MM.1S (cell line): ENCODE data around the gene ALDH1B1.

Source experiments
- DNase-seq: peaks from one replicate; pipeline ENCODE4 v3.0.0-alpha.2; 2015
- H2AFZ ChIP-seq: fragments of 300-600 bp; sonication (generic); 2 replicates; pipeline ENCODE4 v1.6.0; 2016; ENCODE audit warnings: antibody characterized with exemption, low read length
- H3F3A ChIP-seq: fragments of 300-600 bp; sonication (generic); 2 replicates; pipeline ENCODE4 v1.6.1; 2016; ENCODE audit warnings: mild to moderate bottlenecking, antibody characterized with exemption, low read length, moderate library complexity, mixed read lengths; ENCODE audit not compliant: insufficient read depth
- H3K27ac ChIP-seq: fragments of 300-600 bp; sonication (generic); 2 replicates; pipeline ENCODE4 v1.5.1; 2016; ENCODE audit warnings: mild to moderate bottlenecking, low read length
- H3K27me3 ChIP-seq: fragments of 300-600 bp; sonication (generic); replicated peaks from 2 replicates; pipeline ENCODE4 v1.6.0; 2016; ENCODE audit warnings: low read length; ENCODE audit not compliant: insufficient read depth
- H3K36me3 ChIP-seq: fragments of 300-600 bp; sonication (generic); replicated peaks from 2 replicates; pipeline ENCODE4 v1.6.1; 2016; ENCODE audit warnings: mild to moderate bottlenecking, low read length, mixed read lengths; ENCODE audit not compliant: insufficient read depth
- H3K4me1 ChIP-seq: fragments of 300-600 bp; sonication (generic); 2 replicates; pipeline ENCODE4 v1.6.1; 2016; ENCODE audit warnings: low read length, mixed read lengths
- H3K4me2 ChIP-seq: fragments of 300-600 bp; sonication (generic); 2 replicates; pipeline ENCODE4 v1.6.0; 2016; ENCODE audit warnings: low read depth, low read length
- H3K4me3 ChIP-seq: fragments of 300-600 bp; sonication (generic); 2 replicates; pipeline ENCODE4 v1.5.1; 2016; ENCODE audit warnings: low read length, mixed read lengths
- H3K79me2 ChIP-seq: fragments of 300-600 bp; sonication (generic); 2 replicates; pipeline ENCODE4 v1.6.1; 2016; ENCODE audit warnings: mixed run types, low read length, mixed read lengths
- H3K9ac ChIP-seq: fragments of 300-600 bp; sonication (generic); 2 replicates; pipeline ENCODE4 v1.6.1; 2016; ENCODE audit warnings: low read length, mixed read lengths
- H3K9me2 ChIP-seq: fragments of 300-600 bp; sonication (generic); replicated peaks from 2 replicates; pipeline ENCODE4 v1.6.1; 2016; ENCODE audit warnings: mild to moderate bottlenecking, low read length, mixed read lengths; ENCODE audit not compliant: insufficient read depth
- H3K9me3 ChIP-seq: fragments of 300-600 bp; sonication (generic); replicated peaks from 2 replicates; pipeline ENCODE4 v1.6.1; 2016; ENCODE audit warnings: mild to moderate bottlenecking, low read length, mixed read lengths; ENCODE audit not compliant: insufficient read depth
- H4K20me1 ChIP-seq: fragments of 300-600 bp; sonication (generic); 2 replicates; pipeline ENCODE4 v1.6.1; 2016; ENCODE audit warnings: mild to moderate bottlenecking, low read length, moderate library complexity, mixed read lengths; ENCODE audit not compliant: insufficient read depth
- CTCF ChIP-seq: fragments of 300-600 bp; sonication (generic); IDR thresholded peaks from 2 replicates; pipeline ENCODE4 v1.5.1; 2016; ENCODE audit warnings: antibody characterized with exemption, low read length, mixed read lengths
- EZH2 ChIP-seq: fragments of 300-600 bp; sonication (generic); optimal IDR thresholded peaks from 2 replicates; pipeline ENCODE3; 2017; ENCODE audit warnings: low read depth, mild to moderate bottlenecking, antibody characterized with exemption, low read length, mixed read lengths
- EZH2phosphoT487 ChIP-seq: fragments of 300-600 bp; sonication (generic); IDR thresholded peaks from 2 replicates; pipeline ENCODE4 v1.6.1; 2018; ENCODE audit warnings: antibody characterized with exemption, low read length

Gene ALDH1B1

GRCh38 chr9:38367898-38368297, 24.6 kb upstream of the ALDH1B1 start:
- H4K20me1 ChIP-seq: no peaks in the 10 kb centered on the region
- DNase-seq: no peak
- TF ChIP-seq EZH2phosphoT487: no peak
- no peak for TF ChIP-seq EZH2
- no peak for TF ChIP-seq CTCF
- H3K9ac ChIP-seq: no peak overlapping the region
- H3K4me1 ChIP-seq: no peaks in the 10 kb centered on the region
- H3K36me3 ChIP-seq: no peaks in the 10 kb centered on the region
- no peaks in the 10 kb centered on the region for H3K79me2 ChIP-seq
- no peaks in the 10 kb centered on the region for H3F3A ChIP-seq
- H3K9me3 ChIP-seq: no peaks in the 10 kb centered on the region
- no peak overlapping the region for H3K4me3 ChIP-seq
- no peak overlapping the region for H3K27ac ChIP-seq
- no peaks in the 10 kb centered on the region for H3K27me3 ChIP-seq
- H2AFZ ChIP-seq: no peak overlapping the region
- H3K4me2 ChIP-seq: no peak overlapping the region
- H3K9me2 ChIP-seq: no peaks in the 10 kb centered on the region

GRCh38 chr9:38368731-38369130, 23.8 kb upstream of the ALDH1B1 start:
- H3F3A ChIP-seq: no peaks in the 10 kb centered on the region
- H3K9me3 ChIP-seq: no peaks in the 10 kb centered on the region
- H3K4me2 ChIP-seq: no peak overlapping the region
- no peaks in the 10 kb centered on the region for H3K36me3 ChIP-seq
- H3K9ac ChIP-seq: no peak overlapping the region
- no peak for TF ChIP-seq CTCF
- no peak for TF ChIP-seq EZH2
- TF ChIP-seq EZH2phosphoT487: no peak
- no peaks in the 10 kb centered on the region for H4K20me1 ChIP-seq
- no peak overlapping the region for H3K4me3 ChIP-seq
- no peaks in the 10 kb centered on the region for H3K27me3 ChIP-seq
- no peak overlapping the region for H3K27ac ChIP-seq
- DNase-seq: no peak
- no peak overlapping the region for H2AFZ ChIP-seq
- H3K9me2 ChIP-seq: no peaks in the 10 kb centered on the region
- no peaks in the 10 kb centered on the region for H3K79me2 ChIP-seq
- no peaks in the 10 kb centered on the region for H3K4me1 ChIP-seq

GRCh38 chr9:38370176-38370575, 22.3 kb upstream of the ALDH1B1 start:
- DNase-seq: no peak
- no peaks in the 10 kb centered on the region for H3K36me3 ChIP-seq
- H3F3A ChIP-seq: no peaks in the 10 kb centered on the region
- H4K20me1 ChIP-seq: no peaks in the 10 kb centered on the region
- H3K4me3 ChIP-seq: no peak overlapping the region
- no peaks in the 10 kb centered on the region for H3K4me1 ChIP-seq
- no peak overlapping the region for H2AFZ ChIP-seq
- no peak overlapping the region for H3K4me2 ChIP-seq
- no peak overlapping the region for H3K27ac ChIP-seq
- no peaks in the 10 kb centered on the region for H3K9me3 ChIP-seq
- H3K9ac ChIP-seq: no peak overlapping the region
- TF ChIP-seq EZH2phosphoT487 (no peak), EZH2 (no peak), CTCF (no peak)
- H3K27me3 ChIP-seq: no peaks in the 10 kb centered on the region
- H3K9me2 ChIP-seq: no peaks in the 10 kb centered on the region
- H3K79me2 ChIP-seq: no peaks in the 10 kb centered on the region

- Histone ChIP-seq H3K79me2 (no peaks in the 10 kb centered on the region), H3K4me1 (no peaks in the 10 kb centered on the region), H3K36me3 (no peaks in the 10 kb centered on the region), H2AFZ (no peak overlapping the region), H3K4me2 (no peak overlapping the region), H3K9ac (no peak overlapping the region), H3F3A (no peaks in the 10 kb centered on the region), H3K9me2 (no peaks in the 10 kb centered on the region), H3K27me3 (no peaks in the 10 kb centered on the region), H4K20me1 (no peaks in the 10 kb centered on the region), H3K4me3 (no peak overlapping the region), H3K27ac (no peak overlapping the region), H3K9me3 (no peaks in the 10 kb centered on the region)
- TF ChIP-seq EZH2 (no peak), EZH2phosphoT487 (no peak), CTCF (peak; percentile 53)
- peak; percentile 62 for DNase-seq
Measured at GRCh38 chr9:38371495-38371894, 21.0 kb upstream of the ALDH1B1 start.
